OCI-LY7 (cell line): ENCODE data around the gene CPT1A. TPM values are rescaled to one million over a fixed set of nuclear protein-coding genes. Genes with fewer than 3 reads are reported as not detected.

ENCODE experiments used
- BruUV-seq: library from RNA; stranded (reverse); fragments of 400-500 nt; replicated peaks from 2 replicates; lab custom pipeline; 2021; lab: Mats Ljungman, UMichigan
- CTCF ChIA-PET: fragments of 300-600 bp; sonication (Branson Sonifier 250); formaldehyde crosslinking; loops from one replicate; lab custom pipeline; 2022; ENCODE audit warnings: antibody characterized with exemption; ENCODE audit not compliant: unreplicated experiment; lab: Charles Lee
- POLR2A ChIA-PET: fragments of 300-600 bp; sonication (Branson Sonifier 250); formaldehyde crosslinking; loops from one replicate; lab custom pipeline; 2022; ENCODE audit warnings: antibody characterized with exemption; lab: Charles Lee
- DNase-seq: peaks from one replicate; pipeline ENCODE4 v3.0.0-alpha.2; 2015; ENCODE audit warnings: low spot score
- H2AFZ ChIP-seq: fragments of 200-600 bp; sonication (generic), shearing (Covaris generic); 2 replicates; pipeline ENCODE4 v1.6.1; 2014; ENCODE audit warnings: mild to moderate bottlenecking, antibody characterized with exemption, low read length, moderate library complexity
- H3K27ac ChIP-seq: fragments of 200-600 bp; sonication (generic); 2 replicates; pipeline ENCODE4 v1.5.1; 2014; ENCODE audit warnings: mixed run types, low read depth, mild to moderate bottlenecking, moderate library complexity, low read length, inconsistent platforms; ENCODE audit not compliant: poor library complexity, severe bottlenecking
- H3K36me3 ChIP-seq: fragments of 200-600 bp; sonication (generic); 2 replicates; pipeline ENCODE4 v1.6.1; 2014; ENCODE audit warnings: mild to moderate bottlenecking, antibody characterized with exemption, low read length, moderate library complexity, mixed read lengths; ENCODE audit not compliant: insufficient read depth
- H3K4me1 ChIP-seq: fragments of 200-600 bp; sonication (generic); 2 replicates; pipeline ENCODE4 v1.5.1; 2014; ENCODE audit warnings: mild to moderate bottlenecking, low read length; ENCODE audit not compliant: insufficient read depth, poor library complexity, severe bottlenecking
- H3K4me2 ChIP-seq: fragments of 200-600 bp; sonication (generic); 2 replicates; pipeline ENCODE4 v1.6.1; 2014; ENCODE audit warnings: mild to moderate bottlenecking, low read length
- H3K4me3 ChIP-seq: fragments of 200-600 bp; sonication (generic); 2 replicates; pipeline ENCODE4 v1.5.1; 2014; ENCODE audit warnings: mild to moderate bottlenecking, low read depth, low read length; ENCODE audit not compliant: poor library complexity, severe bottlenecking
- H3K79me2 ChIP-seq: fragments of 200-600 bp; sonication (generic); 2 replicates; pipeline ENCODE4 v1.6.1; 2016; ENCODE audit warnings: low read depth, mild to moderate bottlenecking, low read length, moderate library complexity, mixed read lengths; ENCODE audit not compliant: insufficient read depth
- H3K9me2 ChIP-seq: fragments of 200-600 bp; sonication (generic); 2 replicates; pipeline ENCODE4 v1.6.1; 2016; ENCODE audit warnings: mild to moderate bottlenecking, low read length, mixed read lengths; ENCODE audit not compliant: insufficient read depth
- H3K9me3 ChIP-seq: fragments of 200-600 bp; sonication (generic); 2 replicates; pipeline ENCODE4 v1.6.1; 2014; ENCODE audit warnings: mild to moderate bottlenecking, mixed run types, low read length, mixed read lengths
- H4K20me1 ChIP-seq: fragments of 200-600 bp; sonication (generic); 2 replicates; pipeline ENCODE4 v1.6.1; 2014; ENCODE audit warnings: mild to moderate bottlenecking, antibody characterized with exemption, low read length, moderate library complexity, mixed read lengths; ENCODE audit not compliant: insufficient read depth
- CTCF ChIP-seq: fragments of 200-600 bp; sonication (generic); conservative IDR thresholded peaks from 2 replicates; pipeline ENCODE4 v1.5.1; 2014; ENCODE audit warnings: mild to moderate bottlenecking, antibody characterized with exemption, low read length, moderate library complexity, mixed read lengths
- EZH2phosphoT487 ChIP-seq: fragments of 200-600 bp; sonication (generic); IDR thresholded peaks from 2 replicates; pipeline ENCODE4 v1.6.1; 2018; ENCODE audit warnings: low read depth, borderline replicate concordance, mild to moderate bottlenecking, mixed run types, antibody characterized with exemption, low read length, moderate library complexity, mixed read lengths
- intact Hi-C: fragments of 100-400 bp; cut with micrococcal nuclease; formaldehyde crosslinking; loops from one replicate; pipeline ENCODE4 v1.10.0; 2022; ENCODE audit not compliant: unreplicated experiment
- total RNA-seq, 2 experiments: library from RNA; depleted of rRNA in 1 of 2; stranded (reverse); fragments of >200 nt in 1 of 2; shearing (Covaris generic) in 1 of 2; gene quantifications; 2 replicates each; pipeline ENCODE4 v1.2.3, GENCODE V29; 2014 to 2022

The CPT1A gene
- total RNA-seq, 2 experiments from 2014 or later: 7.0 to 17.2 TPM

GRCh38 chr11:68735646-68736045 is 106.1 kb downstream of the CPT1A start:
- DNase-seq: no peak
- Histone ChIP-seq H3K4me2 (no peak overlapping the region), H4K20me1 (no peaks in the 10 kb centered on the region), H3K9me2 (no peaks in the 10 kb centered on the region), H2AFZ (no peak overlapping the region), H3K4me1 (no peaks in the 10 kb centered on the region), H3K27ac (no peak overlapping the region), H3K9me3 (no peaks in the 10 kb centered on the region), H3K36me3 (no peaks in the 10 kb centered on the region), H3K4me3 (no peak overlapping the region), H3K79me2 (no peaks in the 10 kb centered on the region)
- no peak for TF ChIP-seq CTCF
- TF ChIP-seq EZH2phosphoT487: no peak
- no TSS peak for BruUV-seq
- intact Hi-C loops: no loop called here
- ChIA-PET CTCF (no interaction called here), POLR2A (interaction anchor here (0.6 kb wide), 1 partner anchor 234 kb away, joined by 3 read pairs; no protein-coding TSS in a partner anchor)

- DNase-seq: no peak
- Histone ChIP-seq H2AFZ (no peak overlapping the region), H3K27ac (no peak overlapping the region), H4K20me1 (no peaks in the 10 kb centered on the region), H3K9me3 (no peaks in the 10 kb centered on the region), H3K4me3 (no peak overlapping the region), H3K79me2 (no peaks in the 10 kb centered on the region), H3K4me2 (no peak overlapping the region), H3K4me1 (no peaks in the 10 kb centered on the region), H3K36me3 (no peaks in the 10 kb centered on the region), H3K9me2 (no peaks in the 10 kb centered on the region)
- CTCF ChIA-PET: no interaction called here
- no peak for TF ChIP-seq EZH2phosphoT487
- TF ChIP-seq CTCF: no peak
- POLR2A ChIA-PET: no interaction called here
- intact Hi-C loops: no loop called here
- no TSS peak for BruUV-seq
Measured at GRCh38 chr11:68735125-68735524, 106.6 kb downstream of the CPT1A start.

GRCh38 chr11:68734111-68734510 is 107.6 kb downstream of the CPT1A start:
- Histone ChIP-seq H3K27ac (no peak overlapping the region), H3K4me1 (no peaks in the 10 kb centered on the region), H2AFZ (no peak overlapping the region), H3K9me2 (no peaks in the 10 kb centered on the region), H3K9me3 (no peaks in the 10 kb centered on the region), H3K36me3 (no peaks in the 10 kb centered on the region), H3K4me2 (no peak overlapping the region), H3K79me2 (no peaks in the 10 kb centered on the region), H3K4me3 (no peak overlapping the region), H4K20me1 (no peaks in the 10 kb centered on the region)
- CTCF ChIA-PET: no interaction called here
- TF ChIP-seq EZH2phosphoT487 (no peak), CTCF (no peak)
- BruUV-seq: no TSS peak
- intact Hi-C loops: no loop called here
- no peak for DNase-seq
- POLR2A ChIA-PET: no interaction called here
